NCI-H510A treated with DMSO at 0.1 percent for 48 hours (cell line): ENCODE measurements around the gene EFHC2.

Experiments
- DNase-seq: peaks from one replicate; lab custom pipeline; 2025; lab: John Stamatoyannopoulos, UW

EFHC2 gene, protein sequence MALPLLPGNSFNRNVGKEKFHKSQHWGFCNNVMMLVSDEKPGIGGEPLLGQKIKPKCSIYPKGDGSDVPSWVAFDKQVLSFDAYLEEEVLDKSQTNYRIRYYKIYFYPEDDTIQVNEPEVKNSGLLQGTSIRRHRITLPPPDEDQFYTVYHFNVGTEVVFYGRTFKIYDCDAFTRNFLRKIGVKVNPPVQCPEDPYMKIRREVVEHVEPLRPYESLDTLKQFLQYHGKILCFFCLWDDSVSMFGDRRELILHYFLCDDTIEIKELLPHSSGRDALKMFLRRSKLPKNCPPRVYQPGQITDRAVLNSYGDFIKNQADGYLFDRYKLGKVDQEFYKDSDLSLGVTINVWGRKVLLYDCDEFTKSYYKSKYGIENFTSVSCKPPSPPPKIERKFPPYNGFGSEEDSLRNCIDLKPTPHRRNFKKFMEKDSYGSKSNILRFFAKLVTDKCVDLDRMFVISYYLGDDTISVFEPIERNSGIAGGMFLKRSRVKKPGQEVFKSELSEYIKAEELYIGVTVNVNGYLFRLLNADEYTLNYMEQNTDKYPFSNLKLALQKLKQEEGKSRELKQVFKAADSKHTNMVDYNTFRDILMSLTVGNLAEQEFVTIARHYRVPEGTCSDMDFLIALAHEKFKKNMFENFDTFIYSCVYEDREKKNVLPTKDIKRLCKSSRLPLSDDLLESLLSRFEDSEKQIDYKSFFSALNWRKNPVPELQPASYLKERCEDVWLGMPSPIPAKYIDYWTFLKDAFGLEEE

DNA sequence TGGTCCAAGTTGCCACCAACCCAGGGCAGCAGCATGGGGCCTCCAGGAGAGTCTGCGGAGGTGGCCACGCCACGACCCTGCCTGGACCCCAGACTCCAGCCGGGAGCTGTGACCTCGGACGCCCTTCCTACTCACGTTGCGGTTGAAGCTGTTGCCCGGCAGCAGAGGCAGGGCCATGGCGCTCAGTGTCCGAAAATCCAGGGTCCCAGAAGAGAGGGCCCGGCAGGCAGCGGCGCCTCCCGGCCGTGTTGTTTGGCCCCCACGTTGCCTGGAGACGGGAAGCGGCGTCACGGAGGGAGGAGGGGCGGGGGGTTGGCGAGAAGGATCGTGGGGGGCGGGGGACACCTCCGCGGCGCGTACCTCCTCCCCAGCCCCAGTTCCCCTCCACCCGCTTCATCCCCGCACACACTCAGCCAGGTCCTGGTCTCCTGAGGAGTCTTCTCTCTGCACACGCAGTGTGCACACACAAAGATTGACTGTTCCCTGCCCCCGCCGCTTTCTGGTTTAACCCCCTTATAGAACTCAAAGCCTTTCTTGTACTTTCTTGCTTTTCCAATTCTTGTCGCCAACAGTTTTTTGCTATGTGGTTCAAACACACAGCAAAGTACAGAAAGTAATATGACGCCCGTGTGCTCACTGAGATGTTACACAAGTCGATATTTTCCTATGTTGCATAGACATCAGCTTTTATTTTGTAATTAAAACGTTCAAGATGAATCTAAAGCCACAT is at the start of gene EFHC2:
TSS of gene EFHC2 (minus strand) at position 261 of the 730 bp plus-strand sequence. CDS start at position 177, 84 bp downstream.
- no peak for DNase-seq

DNA sequence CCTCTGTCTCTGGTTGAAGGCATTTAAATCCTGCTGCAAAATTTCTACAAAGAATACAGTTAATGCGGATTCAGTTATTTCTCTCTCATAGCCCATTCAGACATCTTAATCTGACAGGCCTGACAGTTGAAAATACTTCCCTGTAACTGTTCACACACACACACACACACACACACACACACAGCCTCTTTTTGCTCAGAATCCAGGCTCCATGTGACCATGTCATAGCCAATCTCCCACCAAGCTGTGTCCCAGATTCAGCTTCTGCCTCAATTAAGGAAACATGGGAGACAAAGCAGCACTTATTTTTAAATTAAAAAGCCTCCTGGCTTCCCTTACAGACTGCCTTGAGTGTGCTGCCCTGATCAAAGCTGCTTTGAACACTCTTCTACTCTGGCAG is 49.3 kb upstream of the EFHC2 start:
- DNase-seq: no peak

DNA sequence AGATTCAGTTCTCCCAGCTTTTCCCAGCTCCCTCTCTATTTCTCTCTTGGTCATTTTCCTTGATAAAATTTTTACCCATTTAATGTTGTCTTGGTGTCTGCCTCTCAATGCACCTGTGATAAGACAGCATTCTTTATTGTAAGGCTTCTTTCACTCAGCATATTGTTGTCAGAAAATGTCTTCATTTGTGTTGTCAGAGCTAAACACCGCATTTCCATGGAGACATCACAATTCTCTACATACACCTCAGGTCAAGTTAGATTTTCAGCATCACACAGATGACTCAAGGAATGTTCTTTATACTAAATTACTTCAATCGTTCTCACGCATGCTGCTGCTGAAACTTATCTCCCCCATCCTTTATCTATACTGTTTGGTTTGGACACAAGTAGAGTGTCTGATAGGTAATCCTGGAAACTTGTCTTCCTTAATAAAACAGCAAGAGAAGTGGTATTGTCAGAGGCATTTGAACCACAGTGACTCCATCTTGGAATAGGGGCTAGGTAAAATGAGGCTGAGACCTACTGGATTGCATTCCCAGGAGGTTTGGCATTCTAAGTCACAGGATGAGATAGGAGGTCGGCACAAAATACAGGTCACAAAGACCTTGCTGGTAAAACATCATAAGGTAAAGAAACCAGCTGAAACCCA is 41.3 kb upstream of the EFHC2 start:
- DNase-seq: no peak

DNA sequence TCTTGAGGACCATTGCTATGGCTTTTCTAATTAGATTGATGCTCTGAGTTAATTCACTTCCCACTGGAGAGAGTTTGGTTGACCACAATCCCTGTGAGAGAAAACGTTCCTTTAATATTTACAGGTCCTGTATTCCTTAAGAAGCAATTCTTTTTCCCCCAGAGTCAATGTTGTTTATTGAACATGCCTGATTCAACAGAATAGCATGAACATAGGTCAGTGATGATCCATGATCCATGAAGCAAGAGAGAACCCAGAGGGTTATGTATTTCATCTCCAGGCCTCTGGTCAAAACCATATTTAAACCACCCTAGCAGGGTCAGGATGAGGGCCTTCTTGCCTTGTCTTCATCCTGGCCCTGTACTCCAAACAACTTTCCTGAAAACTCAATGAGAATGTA is 39.4 kb upstream of the EFHC2 start:
- DNase-seq: no peak

DNA sequence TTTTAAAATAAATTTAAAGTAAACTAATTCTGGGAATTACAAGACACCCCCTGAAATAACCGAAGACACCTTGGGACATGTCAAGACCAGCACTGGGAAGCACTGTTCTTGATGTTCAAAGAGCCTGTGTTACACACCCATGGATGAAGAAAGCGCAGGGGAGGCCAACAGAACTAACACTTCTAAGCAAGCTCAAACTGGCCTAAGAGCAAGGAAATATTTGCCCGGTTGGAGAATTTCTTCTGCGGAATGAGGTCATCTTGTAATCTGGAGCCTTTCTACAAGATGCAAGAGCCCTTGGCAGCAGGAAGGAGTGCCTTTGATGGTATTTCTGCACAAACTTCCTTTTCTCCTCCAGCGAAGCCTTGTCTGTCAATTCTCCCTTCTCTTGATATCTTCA is 9.3 kb upstream of the EFHC2 start:
- no peak for DNase-seq

DNA sequence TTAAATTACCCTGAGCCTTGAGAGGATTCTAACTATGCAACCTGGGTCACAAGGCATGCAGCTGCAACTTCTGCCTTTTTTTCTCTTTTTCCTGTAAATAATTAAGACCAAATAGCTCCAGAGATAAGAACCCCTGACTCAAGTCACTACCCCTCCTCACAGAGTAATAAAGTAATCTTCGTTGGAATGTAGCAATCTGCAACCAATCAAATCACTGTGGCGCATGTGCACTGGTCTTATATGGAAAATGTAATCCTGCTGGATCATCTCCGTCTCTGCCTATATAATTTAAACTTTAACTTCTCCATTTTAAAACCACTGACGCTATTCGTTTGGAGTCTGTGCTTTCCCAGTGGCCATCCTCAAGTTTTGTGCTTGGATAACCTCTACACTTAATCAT is 6.1 kb upstream of the EFHC2 start:
- DNase-seq: no peak

DNA sequence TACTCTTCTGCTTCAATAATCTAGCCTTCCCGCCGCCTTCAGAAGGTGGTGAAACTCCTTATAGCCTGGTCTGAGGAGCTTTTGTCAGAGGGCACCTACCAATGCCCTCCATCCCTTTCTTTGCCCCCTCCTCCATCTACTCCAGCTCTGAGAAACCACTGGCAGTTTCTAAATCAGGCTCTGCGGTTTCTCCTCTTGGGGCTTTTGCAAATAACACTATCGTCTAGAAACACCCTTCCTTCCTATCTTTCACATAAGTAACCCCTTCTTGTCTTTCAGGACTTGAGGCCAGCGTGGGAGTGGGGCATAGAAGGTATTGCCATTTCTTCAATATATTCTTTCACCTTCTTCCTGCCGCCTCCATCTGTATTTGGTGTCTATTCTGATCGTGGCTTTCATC is 1.2 kb upstream of the EFHC2 start:
- no peak for DNase-seq

DNA sequence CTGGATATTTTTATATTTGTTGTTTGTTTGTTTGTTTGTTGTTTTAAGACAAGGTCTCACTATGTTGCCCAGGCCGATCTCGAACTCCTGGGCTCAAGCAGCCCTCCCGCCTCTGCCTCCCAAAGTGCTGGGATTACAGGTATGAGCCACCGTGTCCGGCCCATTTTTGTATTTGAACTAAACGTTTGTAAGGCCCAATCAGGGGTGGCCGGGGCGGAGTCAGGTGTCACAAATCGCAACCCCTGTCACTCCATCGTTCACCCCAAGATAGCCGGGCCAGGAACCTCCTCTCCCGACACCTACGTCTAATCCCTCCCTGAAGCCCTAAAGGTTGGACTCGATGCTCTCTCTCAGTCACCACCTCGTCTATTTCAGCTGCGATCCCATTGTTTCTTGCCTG is 722 bp upstream of the EFHC2 start:
- DNase-seq: no peak

DNA sequence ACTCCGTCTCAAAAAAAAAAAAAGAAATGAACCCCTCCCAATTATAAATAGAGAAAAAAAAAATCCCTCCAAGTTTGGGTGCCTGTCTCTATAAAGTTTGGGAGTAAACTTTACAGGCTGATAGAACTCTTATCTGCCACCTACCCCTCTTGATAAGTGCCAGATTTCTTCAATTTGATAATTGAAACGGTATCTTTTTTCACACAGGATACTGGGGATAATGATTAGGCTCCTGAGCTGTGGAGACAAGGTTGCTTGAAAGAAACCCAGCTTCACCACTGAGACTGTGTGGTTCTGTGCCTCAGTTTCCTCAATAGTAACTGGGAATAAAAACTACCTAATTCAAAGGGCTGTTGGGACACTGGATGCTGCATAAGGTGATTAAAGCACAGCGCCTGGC is 606 bp downstream of the EFHC2 start:
- no peak for DNase-seq

DNA sequence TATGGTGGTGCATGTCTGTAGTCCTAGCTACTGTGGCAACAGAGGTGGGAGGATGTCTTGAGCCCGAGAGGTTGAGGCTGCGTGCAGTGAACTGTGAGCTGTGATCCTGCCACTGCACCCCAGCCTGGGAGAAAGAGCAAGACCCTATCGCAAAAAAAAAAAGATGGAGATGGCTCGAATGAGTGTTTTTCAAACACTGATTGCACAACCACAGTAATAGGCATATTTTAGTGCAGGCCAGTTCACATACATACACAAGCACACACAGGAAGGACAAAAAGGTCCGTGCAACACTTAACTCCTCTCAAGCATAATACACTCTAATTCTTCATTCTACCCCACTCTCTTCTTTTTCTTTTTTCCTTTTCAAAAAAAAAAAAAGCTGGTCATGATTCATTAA is 5.1 kb downstream of the EFHC2 start:
- DNase-seq: no peak

DNA sequence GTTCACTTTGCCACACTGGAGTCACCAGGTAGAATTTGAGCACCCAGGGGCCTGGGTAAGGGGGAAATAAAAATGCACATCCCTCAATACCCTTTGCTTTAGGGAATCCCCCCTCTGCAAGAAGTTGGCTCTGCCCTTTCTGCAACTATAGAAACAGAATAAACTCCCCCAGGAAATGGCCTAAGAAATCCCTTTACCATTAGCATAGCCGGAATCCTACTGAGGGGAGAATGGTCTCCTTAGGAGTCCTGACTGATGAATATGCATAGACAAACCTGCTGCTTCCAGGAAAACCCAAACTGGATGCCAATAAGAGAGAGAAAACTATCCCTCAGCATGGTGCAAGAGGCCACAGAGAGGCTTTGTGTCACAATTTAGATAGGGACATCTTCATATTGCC is 11.0 kb downstream of the EFHC2 start:
- DNase-seq: no peak

DNA sequence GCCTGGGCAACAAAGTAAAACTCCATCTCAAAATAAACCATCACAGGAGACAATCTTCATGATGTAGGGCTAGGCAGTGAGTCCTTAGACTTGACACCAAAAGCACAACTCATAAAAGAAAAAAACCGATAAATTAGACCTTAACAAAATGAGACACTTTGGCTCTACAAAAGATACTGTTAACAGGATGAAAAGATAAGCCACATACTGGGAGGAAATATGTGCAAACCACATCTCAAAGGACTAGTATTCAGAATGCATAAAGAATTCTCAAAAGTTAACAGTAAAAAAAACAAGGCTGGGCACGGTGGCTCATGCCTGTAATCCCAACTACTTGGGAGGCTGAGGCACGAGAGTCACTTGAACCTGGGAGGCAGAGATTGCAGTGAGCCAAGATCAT is 13.2 kb downstream of the EFHC2 start:
- DNase-seq: no peak

DNA sequence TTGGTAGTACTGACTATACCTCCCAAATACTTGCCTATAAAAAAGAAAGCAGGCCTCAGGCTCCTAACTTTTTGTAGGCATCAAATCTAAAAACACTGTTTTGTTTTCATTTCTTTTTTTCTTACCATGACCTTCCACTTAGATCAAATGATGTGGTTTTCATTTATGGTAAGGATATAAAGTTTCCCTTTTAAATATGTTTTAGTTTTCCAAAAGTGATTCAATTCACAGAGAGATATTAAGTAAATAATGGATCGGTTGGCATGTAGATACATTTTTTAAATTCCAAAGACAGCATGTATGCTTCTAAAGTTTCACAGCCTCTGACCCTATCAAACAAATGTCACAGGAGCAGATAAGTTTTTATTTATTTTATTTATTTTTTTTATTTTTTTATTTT is 23.9 kb downstream of the EFHC2 start:
- no peak for DNase-seq

DNA sequence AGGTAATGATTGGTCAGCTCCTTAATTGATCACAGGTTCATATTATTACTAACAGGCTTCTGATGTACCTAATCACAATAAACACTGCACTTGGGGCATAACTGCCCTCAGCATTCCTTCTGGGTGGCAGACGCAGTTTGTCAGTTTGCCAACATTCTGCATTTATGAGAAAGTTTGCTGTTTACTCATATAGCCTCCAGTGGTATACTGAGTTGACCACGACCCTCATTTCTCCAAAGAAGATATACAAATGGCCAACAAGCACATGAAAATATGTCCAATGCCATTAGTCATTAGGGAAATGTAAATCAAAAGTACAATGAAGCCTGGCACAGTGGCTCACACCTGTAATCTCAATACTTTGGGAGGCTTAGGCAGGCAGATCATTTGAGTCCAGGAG is 26.3 kb downstream of the EFHC2 start:
- DNase-seq: no peak

DNA sequence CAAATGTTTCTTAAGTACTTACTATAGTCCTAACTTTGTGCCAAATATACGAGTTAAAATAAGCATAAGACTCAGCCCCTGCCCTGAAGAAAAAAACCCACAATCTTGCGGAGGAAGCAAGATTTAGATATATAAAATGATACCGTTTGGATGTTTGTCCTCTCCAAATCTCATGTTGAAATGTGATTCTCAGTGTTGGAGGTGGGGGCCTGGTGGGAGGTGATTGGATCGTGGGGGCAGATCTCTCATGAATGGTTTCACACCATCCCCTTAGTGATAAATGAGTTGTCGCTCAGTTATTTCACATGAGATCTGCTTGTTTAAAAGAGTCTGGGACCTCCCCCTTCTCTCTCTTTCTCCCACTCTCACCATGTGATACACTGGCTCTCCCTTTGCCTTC is 28.7 kb downstream of the EFHC2 start:
- no peak for DNase-seq

DNA sequence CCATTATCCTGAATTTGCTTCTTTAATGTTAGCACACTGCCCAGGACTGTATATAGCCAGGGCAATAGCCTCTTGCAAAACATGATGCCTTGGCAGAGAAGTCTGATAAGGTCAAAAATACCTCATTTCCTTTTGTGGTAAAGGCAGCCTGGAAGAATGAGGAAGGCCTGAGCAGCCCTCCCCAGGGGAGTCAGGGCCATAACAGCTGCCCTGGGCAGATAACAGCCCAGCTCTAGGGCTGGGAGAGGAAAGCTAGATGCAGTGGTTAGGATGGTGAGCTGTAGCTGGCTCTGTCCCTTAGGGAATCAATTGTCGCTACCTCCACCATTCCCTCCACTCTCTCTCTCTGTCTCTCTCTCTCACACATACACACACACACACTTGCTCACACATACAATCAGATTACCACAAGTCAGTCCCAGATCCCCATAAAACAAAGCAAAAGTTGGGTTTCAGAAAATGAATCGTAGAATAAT is 29.2 kb downstream of the EFHC2 start:
- no peak for DNase-seq

DNA sequence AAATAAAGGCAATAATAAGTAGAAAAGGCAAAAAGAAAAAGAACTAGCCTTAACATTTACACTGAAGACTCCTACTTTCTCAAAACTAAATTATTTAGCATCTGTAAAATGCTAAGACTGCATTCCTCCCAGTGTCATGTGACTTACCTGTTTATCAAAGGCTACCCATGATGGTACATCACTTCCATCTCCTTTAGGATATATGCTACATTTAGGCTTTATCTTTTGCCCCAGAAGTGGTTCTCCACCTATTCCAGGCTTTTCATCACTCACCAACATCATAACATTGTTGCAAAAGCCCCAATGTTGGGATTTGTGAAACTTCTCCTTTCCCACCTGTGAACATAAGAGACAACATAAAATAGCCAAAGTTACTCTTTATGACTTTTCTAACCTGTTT is 31.1 kb downstream of the EFHC2 start:
- no peak for DNase-seq

DNA sequence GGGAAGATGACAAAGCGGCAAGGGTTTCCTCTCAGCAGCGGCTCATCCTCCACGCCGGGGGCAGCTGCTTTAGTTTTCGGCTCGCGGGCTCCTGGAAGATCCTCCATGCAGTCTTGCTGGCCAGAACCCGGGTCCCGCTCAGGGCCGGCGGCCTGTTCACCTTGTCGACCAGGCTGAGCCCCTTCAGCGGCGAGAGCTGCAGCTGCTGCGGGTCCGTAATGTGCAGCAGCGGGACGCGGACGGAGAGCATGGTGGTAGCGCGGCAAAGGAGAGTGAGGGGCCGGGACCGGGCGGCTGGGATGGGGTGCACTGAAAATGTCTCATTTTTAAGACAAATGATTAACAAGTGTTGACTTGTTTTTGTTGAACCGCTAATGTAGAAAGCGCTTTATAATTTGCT is 33.2 kb downstream of the EFHC2 start:
- no peak for DNase-seq

DNA sequence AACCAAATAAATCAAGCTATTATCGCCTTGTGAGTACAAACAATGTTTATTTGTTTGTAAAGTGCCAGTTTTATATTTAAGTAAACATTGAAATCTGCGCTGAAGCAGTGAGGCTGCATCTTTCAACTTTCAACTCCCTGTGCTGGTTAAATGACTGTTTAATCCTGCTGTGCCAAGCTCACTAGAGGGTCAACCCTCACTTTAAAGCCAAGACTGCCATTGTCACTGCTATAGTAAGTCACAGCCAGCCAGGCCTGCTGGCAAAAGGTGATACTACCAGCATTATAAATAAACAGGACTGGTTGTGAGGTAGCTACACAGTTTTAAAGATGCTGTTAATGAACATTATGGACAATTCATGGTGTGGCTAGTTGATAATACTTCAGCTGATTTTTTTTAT is 34.6 kb downstream of the EFHC2 start:
- DNase-seq: no peak

DNA sequence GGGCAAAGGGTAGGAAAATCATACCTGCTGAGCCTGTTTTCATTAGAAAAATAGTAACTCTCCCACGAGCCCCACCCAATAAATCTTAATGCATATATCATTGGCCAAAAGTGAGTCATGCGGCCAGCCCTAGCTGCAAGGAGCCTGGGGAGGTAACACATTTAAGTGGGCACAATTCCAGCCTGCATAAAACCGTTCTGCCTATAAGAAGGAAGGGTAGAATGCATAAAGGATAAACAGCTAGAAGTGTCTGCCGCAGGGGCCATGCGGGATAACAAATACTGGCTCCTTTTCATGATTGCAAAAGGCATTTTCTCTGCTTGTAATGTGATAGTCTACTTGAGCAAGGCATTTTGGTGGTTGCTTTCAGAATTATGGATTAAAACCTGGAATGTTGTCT is 37.1 kb downstream of the EFHC2 start:
- DNase-seq: no peak

DNA sequence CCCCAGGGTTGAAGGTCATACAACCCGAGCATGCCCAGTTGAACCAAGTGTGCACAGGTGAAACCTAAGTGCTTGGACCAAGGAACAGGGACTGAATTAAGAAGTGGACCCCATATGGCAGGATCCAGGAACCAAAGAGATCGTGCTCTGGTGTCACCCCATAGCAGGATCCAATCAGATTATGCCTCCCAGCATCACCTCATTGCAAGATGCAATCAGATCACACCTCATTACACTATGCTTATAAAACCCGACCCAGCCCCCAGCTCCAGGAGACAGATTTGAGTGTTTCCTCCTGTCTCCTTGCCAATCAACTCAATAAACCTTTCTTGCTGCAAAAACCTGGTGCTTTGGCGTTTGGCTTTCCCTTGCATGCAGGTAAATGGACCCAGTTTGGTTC is 37.6 kb downstream of the EFHC2 start:
- DNase-seq: no peak

DNA sequence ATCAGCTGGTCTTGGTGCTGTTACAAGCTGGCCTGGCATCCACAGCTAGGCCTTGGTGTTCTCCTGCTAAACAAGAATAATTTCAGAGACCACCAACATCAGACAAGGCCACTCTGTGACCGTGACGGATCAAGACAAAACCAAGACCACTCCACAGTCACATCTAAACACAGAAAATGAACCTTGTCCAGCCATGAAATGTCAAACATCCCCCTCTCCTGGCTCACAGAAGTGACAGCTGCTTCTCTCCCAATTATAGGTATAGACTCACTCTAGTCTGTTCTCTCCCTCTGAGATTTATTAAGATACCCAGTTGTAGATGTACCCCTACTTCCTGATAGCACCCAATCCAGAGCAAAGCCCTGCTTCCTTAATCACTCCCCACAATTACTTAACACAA is 40.4 kb downstream of the EFHC2 start:
- DNase-seq: no peak
